ENCODE measurements around the gene NCK2. TPM values are rescaled to one million over a fixed set of nuclear protein-coding genes. Genes with fewer than 3 reads are reported as not detected.

NCK2 gene
- total RNA-seq, 1 experiment from 2014 or later = 49.2 TPM

DNA sequence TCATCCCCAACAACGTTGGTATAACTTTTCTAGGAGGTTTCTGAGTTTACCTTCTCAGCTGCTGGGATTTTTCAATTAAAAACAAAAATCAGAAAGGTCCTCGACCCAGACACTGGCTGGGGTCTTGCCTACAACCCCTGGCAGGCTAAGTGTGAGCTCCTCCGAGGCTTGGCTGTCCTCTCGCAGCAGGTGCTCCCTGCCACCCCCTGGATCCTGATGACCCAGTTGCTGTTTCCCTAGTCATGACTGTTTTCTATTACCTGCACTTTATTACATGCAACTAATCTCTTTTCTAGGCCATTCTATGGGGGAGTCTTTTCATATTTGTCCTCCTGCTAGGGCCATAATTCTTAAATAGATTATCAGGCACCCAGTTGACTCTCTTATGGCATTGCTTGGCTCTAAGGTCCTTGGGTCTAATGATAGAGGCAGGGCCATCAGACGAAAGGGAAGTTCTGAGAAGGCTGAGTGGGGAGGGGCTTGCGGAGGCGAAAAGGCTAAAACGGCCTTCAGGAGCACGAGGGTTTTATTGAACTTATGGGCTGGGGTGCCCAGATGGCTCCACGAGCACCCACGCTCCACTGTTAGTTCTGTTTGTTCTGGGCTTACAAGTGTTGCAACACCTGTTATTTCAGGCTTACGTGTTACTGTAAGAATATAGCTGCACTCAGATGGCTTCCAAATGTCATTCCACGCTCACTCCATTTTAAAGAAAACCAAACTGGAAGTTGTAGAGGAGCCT, 166.0 kb downstream of the NCK2 start:
- Histone ChIP-seq H2BK5ac (ENCODE audit: insufficient read length, low read length) (no peak overlapping the region), H2BK120ac (ENCODE audit: low read depth, low read length, poor library complexity, severe bottlenecking) (no peak overlapping the region), H4K8ac (replicated peaks; ENCODE audit: insufficient read length, low read depth, low read length) (no peak overlapping the region), H3T11ph (ENCODE audit: low read length) (no peak overlapping the region), H2BK15ac (ENCODE audit: low read depth, low read length) (no peak overlapping the region), H2AFZ (ENCODE audit: low read length) (no peak overlapping the region), H3K27me3 (ENCODE audit: insufficient read depth, low read length) (no peaks in the 10 kb centered on the region), H3K23me2 (ENCODE audit: insufficient read length, low read depth, low read length, poor library complexity, severe bottlenecking) (no peaks in the 10 kb centered on the region), H2AK5ac (ENCODE audit: insufficient read length, low read length) (no peak overlapping the region), H3K56ac (ENCODE audit: insufficient read length, low read depth, low read length) (no peak overlapping the region), H2BK20ac (ENCODE audit: low read depth, low read length, poor library complexity, severe bottlenecking) (no peak overlapping the region), H4K5ac (ENCODE audit: insufficient read length, low read depth, low read length) (no peak overlapping the region), H3K14ac (ENCODE audit: insufficient read depth, low read length) (no peak overlapping the region), H4K91ac (ENCODE audit: insufficient read length, low read depth, low read length) (no peak overlapping the region), H3K9ac (ENCODE audit: extremely low read depth, insufficient read length, low read length) (no peak overlapping the region), H3K4me1 (ENCODE audit: insufficient read depth, low read length) (no peaks in the 10 kb centered on the region), H3K9me3 (ENCODE audit: control insufficient read depth, low read depth, low read length) (no peaks in the 10 kb centered on the region), H3K27ac (ENCODE audit: insufficient read length, low read depth, low read length) (no peak overlapping the region), H3K79me1 (ENCODE audit: insufficient read depth, low read depth, low read length, poor library complexity, severe bottlenecking) (no peaks in the 10 kb centered on the region), H4K20me1 (ENCODE audit: control insufficient read depth, insufficient read depth, insufficient read length) (no peaks in the 10 kb centered on the region), H3K4me2 (ENCODE audit: insufficient read depth, insufficient read length, low read length) (no peak overlapping the region), H3K18ac (ENCODE audit: insufficient read length, low read depth, low read length) (no peak overlapping the region), H2BK12ac (ENCODE audit: insufficient read length, low read depth, low read length) (no peak overlapping the region), H3K4ac (ENCODE audit: low read depth, low read length) (no peak overlapping the region), H3K23ac (ENCODE audit: insufficient read length, low read depth, low read length) (no peak overlapping the region), H3K79me2 (ENCODE audit: insufficient read depth, low read length) (no peaks in the 10 kb centered on the region)
- Mint-ChIP-seq H3K4me3 (no peak overlapping the region), H3K4me1 (peaks cover 8 to 11% of the 10 kb centered on the region in 2 experiments), H3K27ac (no peak overlapping the region), H3K9me3 (no peaks in the 10 kb centered on the region; a peak in 1 of 5 replicates), H3K27me3 (ENCODE audit: low read depth) (peaks cover 7% of the 10 kb centered on the region), H3K36me3 (ENCODE audit: insufficient read depth in 1 of 3, low read depth in 3 of 3) (no peaks in the 10 kb centered on the region; a peak in 1 of 7 replicates)
- no peak for DNase-seq
- WGBS (ENCODE audit: extremely low coverage, insufficient read length, low lambda C conversion rate) = no CpG with 5 or more reads among the region's 13 CpGs
- TF ChIP-seq, protein P1, sequence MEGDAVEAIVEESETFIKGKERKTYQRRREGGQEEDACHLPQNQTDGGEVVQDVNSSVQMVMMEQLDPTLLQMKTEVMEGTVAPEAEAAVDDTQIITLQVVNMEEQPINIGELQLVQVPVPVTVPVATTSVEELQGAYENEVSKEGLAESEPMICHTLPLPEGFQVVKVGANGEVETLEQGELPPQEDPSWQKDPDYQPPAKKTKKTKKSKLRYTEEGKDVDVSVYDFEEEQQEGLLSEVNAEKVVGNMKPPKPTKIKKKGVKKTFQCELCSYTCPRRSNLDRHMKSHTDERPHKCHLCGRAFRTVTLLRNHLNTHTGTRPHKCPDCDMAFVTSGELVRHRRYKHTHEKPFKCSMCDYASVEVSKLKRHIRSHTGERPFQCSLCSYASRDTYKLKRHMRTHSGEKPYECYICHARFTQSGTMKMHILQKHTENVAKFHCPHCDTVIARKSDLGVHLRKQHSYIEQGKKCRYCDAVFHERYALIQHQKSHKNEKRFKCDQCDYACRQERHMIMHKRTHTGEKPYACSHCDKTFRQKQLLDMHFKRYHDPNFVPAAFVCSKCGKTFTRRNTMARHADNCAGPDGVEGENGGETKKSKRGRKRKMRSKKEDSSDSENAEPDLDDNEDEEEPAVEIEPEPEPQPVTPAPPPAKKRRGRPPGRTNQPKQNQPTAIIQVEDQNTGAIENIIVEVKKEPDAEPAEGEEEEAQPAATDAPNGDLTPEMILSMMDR (conservative IDR thresholded peaks at IDR 0.05) = no peak
